ENCODE measurements around the gene EIPR1.

GRCh38 chr2:3420076-3420768 lies 42.6 kb upstream of the EIPR1 start:
- TF ChIP-seq, protein P1, sequence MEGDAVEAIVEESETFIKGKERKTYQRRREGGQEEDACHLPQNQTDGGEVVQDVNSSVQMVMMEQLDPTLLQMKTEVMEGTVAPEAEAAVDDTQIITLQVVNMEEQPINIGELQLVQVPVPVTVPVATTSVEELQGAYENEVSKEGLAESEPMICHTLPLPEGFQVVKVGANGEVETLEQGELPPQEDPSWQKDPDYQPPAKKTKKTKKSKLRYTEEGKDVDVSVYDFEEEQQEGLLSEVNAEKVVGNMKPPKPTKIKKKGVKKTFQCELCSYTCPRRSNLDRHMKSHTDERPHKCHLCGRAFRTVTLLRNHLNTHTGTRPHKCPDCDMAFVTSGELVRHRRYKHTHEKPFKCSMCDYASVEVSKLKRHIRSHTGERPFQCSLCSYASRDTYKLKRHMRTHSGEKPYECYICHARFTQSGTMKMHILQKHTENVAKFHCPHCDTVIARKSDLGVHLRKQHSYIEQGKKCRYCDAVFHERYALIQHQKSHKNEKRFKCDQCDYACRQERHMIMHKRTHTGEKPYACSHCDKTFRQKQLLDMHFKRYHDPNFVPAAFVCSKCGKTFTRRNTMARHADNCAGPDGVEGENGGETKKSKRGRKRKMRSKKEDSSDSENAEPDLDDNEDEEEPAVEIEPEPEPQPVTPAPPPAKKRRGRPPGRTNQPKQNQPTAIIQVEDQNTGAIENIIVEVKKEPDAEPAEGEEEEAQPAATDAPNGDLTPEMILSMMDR (IDR thresholded peaks at IDR 0.05) = no peak
- TF ChIP-seq POLR2A (IDR thresholded peaks at IDR 0.05) = no peak
